ENCODE data around the gene RNF114. TPM values are rescaled to one million over a fixed set of nuclear protein-coding genes. Genes with fewer than 3 reads are reported as not detected.

RNF114 gene
- polyA plus RNA-seq, 1 donor from 2014 or later: 109 TPM

DNA sequence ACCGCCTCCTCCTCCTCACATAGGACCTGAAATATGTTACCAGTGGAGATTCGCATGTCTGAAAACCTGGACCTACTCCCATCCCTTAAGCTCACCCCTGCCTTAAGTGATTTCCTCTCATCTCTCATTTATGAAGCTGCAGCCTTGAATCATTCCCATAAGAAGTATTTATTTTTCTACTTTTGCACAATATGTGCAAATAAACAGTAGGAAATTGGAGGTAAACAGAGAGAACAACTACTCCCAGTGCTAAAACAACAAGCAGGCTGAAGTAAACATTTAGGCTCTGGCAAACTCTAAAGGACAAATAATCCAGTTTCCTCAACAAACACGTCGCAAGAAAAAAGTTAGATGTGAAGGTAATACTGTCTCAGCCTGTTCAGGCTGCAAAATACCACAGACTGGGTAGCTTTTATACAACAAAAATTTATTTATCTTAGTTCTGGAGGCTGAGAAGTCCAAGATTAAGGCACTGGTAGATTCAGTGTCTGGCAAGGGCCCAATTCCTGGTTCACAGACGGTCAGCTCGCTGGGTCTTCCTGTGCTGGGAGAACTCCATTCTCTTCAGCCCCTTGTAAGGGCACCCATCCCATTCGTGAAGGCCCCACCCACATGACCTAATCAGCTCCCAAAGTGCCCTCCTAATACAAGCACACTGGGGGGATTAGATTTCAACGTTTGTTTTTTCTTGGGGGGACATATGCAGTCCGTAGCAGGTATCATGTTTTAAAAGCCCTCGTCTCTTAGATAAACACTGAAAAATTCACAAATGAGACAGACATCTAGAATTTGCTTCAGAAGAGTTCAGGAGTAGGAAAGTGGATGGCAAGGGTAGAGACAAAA is 36.4 kb upstream of the RNF114 start:
- no peak overlapping the region for H3K9ac ChIP-seq (ENCODE audit: low read length)
- H4K20me1 ChIP-seq (ENCODE audit: insufficient read depth): no peaks in the 10 kb centered on the region
- no peak overlapping the region for H3K4me2 ChIP-seq (ENCODE audit: low read length)
- H3F3A ChIP-seq (ENCODE audit: insufficient read depth, low read length, poor library complexity, severe bottlenecking): no peaks in the 10 kb centered on the region
- TF ChIP-seq EZH2 (IDR thresholded peaks at IDR 0.05; ENCODE audit: borderline replicate concordance, insufficient read depth, low read length, poor library complexity, severe bottlenecking) (no peak), EP300 (conservative IDR thresholded peaks at IDR 0.05; ENCODE audit: poor library complexity, severe bottlenecking) (no peak), TAF1 (IDR thresholded peaks at IDR 0.05; ENCODE audit: low read depth) (no peak), RAD21 (conservative IDR thresholded peaks at IDR 0.05) (no peak), SMC3 (conservative IDR thresholded peaks at IDR 0.05; ENCODE audit: poor library complexity) (no peak), MXI1 (conservative IDR thresholded peaks at IDR 0.05; ENCODE audit: poor library complexity, severe bottlenecking) (no peak), POLR2AphosphoS5 (IDR thresholded peaks at IDR 0.05) (no peak)
- TF ChIP-seq, protein P1, sequence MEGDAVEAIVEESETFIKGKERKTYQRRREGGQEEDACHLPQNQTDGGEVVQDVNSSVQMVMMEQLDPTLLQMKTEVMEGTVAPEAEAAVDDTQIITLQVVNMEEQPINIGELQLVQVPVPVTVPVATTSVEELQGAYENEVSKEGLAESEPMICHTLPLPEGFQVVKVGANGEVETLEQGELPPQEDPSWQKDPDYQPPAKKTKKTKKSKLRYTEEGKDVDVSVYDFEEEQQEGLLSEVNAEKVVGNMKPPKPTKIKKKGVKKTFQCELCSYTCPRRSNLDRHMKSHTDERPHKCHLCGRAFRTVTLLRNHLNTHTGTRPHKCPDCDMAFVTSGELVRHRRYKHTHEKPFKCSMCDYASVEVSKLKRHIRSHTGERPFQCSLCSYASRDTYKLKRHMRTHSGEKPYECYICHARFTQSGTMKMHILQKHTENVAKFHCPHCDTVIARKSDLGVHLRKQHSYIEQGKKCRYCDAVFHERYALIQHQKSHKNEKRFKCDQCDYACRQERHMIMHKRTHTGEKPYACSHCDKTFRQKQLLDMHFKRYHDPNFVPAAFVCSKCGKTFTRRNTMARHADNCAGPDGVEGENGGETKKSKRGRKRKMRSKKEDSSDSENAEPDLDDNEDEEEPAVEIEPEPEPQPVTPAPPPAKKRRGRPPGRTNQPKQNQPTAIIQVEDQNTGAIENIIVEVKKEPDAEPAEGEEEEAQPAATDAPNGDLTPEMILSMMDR (IDR thresholded peaks at IDR 0.05; ENCODE audit: poor library complexity, severe bottlenecking): no peak
- TF ChIP-seq, protein P2, sequence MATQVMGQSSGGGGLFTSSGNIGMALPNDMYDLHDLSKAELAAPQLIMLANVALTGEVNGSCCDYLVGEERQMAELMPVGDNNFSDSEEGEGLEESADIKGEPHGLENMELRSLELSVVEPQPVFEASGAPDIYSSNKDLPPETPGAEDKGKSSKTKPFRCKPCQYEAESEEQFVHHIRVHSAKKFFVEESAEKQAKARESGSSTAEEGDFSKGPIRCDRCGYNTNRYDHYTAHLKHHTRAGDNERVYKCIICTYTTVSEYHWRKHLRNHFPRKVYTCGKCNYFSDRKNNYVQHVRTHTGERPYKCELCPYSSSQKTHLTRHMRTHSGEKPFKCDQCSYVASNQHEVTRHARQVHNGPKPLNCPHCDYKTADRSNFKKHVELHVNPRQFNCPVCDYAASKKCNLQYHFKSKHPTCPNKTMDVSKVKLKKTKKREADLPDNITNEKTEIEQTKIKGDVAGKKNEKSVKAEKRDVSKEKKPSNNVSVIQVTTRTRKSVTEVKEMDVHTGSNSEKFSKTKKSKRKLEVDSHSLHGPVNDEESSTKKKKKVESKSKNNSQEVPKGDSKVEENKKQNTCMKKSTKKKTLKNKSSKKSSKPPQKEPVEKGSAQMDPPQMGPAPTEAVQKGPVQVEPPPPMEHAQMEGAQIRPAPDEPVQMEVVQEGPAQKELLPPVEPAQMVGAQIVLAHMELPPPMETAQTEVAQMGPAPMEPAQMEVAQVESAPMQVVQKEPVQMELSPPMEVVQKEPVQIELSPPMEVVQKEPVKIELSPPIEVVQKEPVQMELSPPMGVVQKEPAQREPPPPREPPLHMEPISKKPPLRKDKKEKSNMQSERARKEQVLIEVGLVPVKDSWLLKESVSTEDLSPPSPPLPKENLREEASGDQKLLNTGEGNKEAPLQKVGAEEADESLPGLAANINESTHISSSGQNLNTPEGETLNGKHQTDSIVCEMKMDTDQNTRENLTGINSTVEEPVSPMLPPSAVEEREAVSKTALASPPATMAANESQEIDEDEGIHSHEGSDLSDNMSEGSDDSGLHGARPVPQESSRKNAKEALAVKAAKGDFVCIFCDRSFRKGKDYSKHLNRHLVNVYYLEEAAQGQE (IDR thresholded peaks at IDR 0.05; ENCODE audit: borderline replicate concordance): no peak
- H2AFZ ChIP-seq (ENCODE audit: low read depth, low read length): no peak overlapping the region
- H3K27ac ChIP-seq (ENCODE audit: low read length): no peak overlapping the region
- no peaks in the 10 kb centered on the region for H3K9me3 ChIP-seq (ENCODE audit: low read length)
- H3K4me3 ChIP-seq (ENCODE audit: low read length): no peak overlapping the region
- H3K27me3 ChIP-seq (ENCODE audit: insufficient read depth, low read depth, low read length): no peaks in the 10 kb centered on the region
- no peaks in the 10 kb centered on the region for H3K9me2 ChIP-seq (ENCODE audit: insufficient read depth, low read length)
- no peaks in the 10 kb centered on the region for H3K36me3 ChIP-seq (ENCODE audit: insufficient read depth, low read length)
- H3K79me2 ChIP-seq (replicated peaks; ENCODE audit: insufficient read depth, low read length): no peaks in the 10 kb centered on the region

DNA sequence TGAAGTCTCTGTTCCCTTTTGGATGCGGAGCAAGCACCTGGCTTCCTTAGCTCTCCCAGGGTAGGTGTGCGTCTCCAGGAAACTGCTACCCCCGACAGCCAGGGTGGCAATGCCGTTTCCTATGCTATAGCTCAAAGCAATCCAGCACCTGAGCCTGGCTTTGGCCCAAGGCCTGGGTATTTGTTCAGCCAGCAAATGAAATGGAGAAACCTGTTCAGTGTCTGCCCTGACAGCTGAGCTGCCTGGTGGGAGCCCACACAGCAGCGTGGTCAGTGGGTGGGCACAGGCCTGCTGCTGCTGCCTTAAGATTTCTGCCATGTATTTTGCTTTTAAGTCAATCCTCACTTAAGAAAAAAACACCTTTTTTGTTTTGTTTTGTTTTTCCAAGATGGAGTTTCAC is 34.6 kb upstream of the RNF114 start:
- Histone ChIP-seq H2AFZ (ENCODE audit: low read depth, low read length) (no peak overlapping the region), H3K9ac (ENCODE audit: low read length) (no peak overlapping the region), H3K4me3 (ENCODE audit: low read length) (no peak overlapping the region), H3K27me3 (ENCODE audit: insufficient read depth, low read depth, low read length) (no peaks in the 10 kb centered on the region), H3K4me2 (ENCODE audit: low read length) (no peak overlapping the region), H3K9me2 (ENCODE audit: insufficient read depth, low read length) (no peaks in the 10 kb centered on the region), H4K20me1 (ENCODE audit: insufficient read depth) (no peaks in the 10 kb centered on the region), H3K27ac (ENCODE audit: low read length) (no peak overlapping the region), H3K79me2 (replicated peaks; ENCODE audit: insufficient read depth, low read length) (no peaks in the 10 kb centered on the region), H3K9me3 (ENCODE audit: low read length) (no peaks in the 10 kb centered on the region), H3F3A (ENCODE audit: insufficient read depth, low read length, poor library complexity, severe bottlenecking) (no peaks in the 10 kb centered on the region), H3K36me3 (ENCODE audit: insufficient read depth, low read length) (no peaks in the 10 kb centered on the region)
- TF ChIP-seq SMC3 (conservative IDR thresholded peaks at IDR 0.05; ENCODE audit: poor library complexity) (no peak), EP300 (conservative IDR thresholded peaks at IDR 0.05; ENCODE audit: poor library complexity, severe bottlenecking) (no peak), TAF1 (IDR thresholded peaks at IDR 0.05; ENCODE audit: low read depth) (no peak), POLR2AphosphoS5 (IDR thresholded peaks at IDR 0.05) (no peak), RAD21 (conservative IDR thresholded peaks at IDR 0.05) (no peak), MXI1 (conservative IDR thresholded peaks at IDR 0.05; ENCODE audit: poor library complexity, severe bottlenecking) (no peak), EZH2 (IDR thresholded peaks at IDR 0.05; ENCODE audit: borderline replicate concordance, insufficient read depth, low read length, poor library complexity, severe bottlenecking) (no peak)
- TF ChIP-seq, protein P2 (IDR thresholded peaks at IDR 0.05; ENCODE audit: borderline replicate concordance): no peak
- TF ChIP-seq, protein P1 (IDR thresholded peaks at IDR 0.05; ENCODE audit: poor library complexity, severe bottlenecking): no peak
